HL-60 (cell line): Measurements from ENCODE around the gene ST8SIA4.

Source experiments
- DNase-seq, 2 experiments: peaks; one replicate each; pipeline ENCODE4 v3.0.0-alpha.2; 2010 to 2020; ENCODE audit warnings: low read depth in 1 of 2, low spot score in 1 of 2
- H3K27ac ChIP-seq: fragments of 250-450 bp; sonication (Bioruptor Pico); replicated peaks from 2 replicates; pipeline ENCODE4 v1.5.1; 2020; ENCODE audit warnings: mild to moderate bottlenecking, moderate library complexity
- H3K27me3 ChIP-seq: fragments of 250-450 bp; sonication (Bioruptor Pico); 2 replicates; pipeline ENCODE4 v1.5.1; 2021; ENCODE audit warnings: mild to moderate bottlenecking, moderate library complexity; ENCODE audit not compliant: insufficient read depth, poor library complexity, severe bottlenecking
- H3K4me3 ChIP-seq: replicated peaks from 2 replicates; pipeline ENCODE4 v1.5.1; 2011; ENCODE audit warnings: mild to moderate bottlenecking, control low read depth, low read length; ENCODE audit not compliant: insufficient read depth
- GABPA ChIP-seq: IDR thresholded peaks from 2 replicates; pipeline ENCODE4 v1.6.1; 2012; ENCODE audit warnings: low read depth
- POLR2AphosphoS5 ChIP-seq: IDR thresholded peaks from 2 replicates; pipeline ENCODE4 v1.6.1; 2012; ENCODE audit warnings: low read depth
- SPI1 ChIP-seq: IDR thresholded peaks from 2 replicates; pipeline ENCODE4 v1.6.1; 2012; ENCODE audit warnings: low read depth, mild to moderate bottlenecking, borderline replicate concordance
- TF ChIP-seq, protein P1 (sequence below): IDR thresholded peaks from 2 replicates; pipeline ENCODE4 v1.6.1; 2012; ENCODE audit warnings: low read depth; ENCODE audit not compliant: insufficient replicate concordance
- TF ChIP-seq, protein P2 (sequence below): IDR thresholded peaks from one replicate; pipeline ENCODE4 v1.5.1; 2011; ENCODE audit warnings: low read length, control low read depth, inconsistent platforms; ENCODE audit not compliant: insufficient read depth

ST8SIA4 gene

DNA sequence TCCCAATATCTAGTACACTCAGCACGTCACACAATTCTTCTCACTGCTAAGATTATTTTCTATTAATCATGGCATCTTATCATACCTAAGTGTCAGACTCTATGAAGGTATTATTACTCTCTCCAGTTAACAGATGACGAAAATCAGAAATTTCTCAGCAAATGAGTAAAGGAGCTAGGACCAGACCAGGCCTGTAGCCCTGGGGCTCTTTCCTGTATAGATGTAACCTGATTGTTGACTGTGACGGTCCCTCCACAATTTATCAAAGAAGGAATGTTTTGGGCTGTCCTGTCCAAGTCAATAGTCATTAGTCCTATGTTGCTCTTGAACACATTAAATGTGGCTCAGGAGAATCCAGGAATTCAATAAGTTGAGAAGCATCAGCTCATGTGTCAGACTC lies 106.2 kb downstream of the ST8SIA4 start:
- no peak for DNase-seq
- TF ChIP-seq GABPA (no peak), POLR2AphosphoS5 (no peak), SPI1 (no peak)
- TF ChIP-seq, protein P1, sequence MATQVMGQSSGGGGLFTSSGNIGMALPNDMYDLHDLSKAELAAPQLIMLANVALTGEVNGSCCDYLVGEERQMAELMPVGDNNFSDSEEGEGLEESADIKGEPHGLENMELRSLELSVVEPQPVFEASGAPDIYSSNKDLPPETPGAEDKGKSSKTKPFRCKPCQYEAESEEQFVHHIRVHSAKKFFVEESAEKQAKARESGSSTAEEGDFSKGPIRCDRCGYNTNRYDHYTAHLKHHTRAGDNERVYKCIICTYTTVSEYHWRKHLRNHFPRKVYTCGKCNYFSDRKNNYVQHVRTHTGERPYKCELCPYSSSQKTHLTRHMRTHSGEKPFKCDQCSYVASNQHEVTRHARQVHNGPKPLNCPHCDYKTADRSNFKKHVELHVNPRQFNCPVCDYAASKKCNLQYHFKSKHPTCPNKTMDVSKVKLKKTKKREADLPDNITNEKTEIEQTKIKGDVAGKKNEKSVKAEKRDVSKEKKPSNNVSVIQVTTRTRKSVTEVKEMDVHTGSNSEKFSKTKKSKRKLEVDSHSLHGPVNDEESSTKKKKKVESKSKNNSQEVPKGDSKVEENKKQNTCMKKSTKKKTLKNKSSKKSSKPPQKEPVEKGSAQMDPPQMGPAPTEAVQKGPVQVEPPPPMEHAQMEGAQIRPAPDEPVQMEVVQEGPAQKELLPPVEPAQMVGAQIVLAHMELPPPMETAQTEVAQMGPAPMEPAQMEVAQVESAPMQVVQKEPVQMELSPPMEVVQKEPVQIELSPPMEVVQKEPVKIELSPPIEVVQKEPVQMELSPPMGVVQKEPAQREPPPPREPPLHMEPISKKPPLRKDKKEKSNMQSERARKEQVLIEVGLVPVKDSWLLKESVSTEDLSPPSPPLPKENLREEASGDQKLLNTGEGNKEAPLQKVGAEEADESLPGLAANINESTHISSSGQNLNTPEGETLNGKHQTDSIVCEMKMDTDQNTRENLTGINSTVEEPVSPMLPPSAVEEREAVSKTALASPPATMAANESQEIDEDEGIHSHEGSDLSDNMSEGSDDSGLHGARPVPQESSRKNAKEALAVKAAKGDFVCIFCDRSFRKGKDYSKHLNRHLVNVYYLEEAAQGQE, result no peak
- TF ChIP-seq, protein P2, sequence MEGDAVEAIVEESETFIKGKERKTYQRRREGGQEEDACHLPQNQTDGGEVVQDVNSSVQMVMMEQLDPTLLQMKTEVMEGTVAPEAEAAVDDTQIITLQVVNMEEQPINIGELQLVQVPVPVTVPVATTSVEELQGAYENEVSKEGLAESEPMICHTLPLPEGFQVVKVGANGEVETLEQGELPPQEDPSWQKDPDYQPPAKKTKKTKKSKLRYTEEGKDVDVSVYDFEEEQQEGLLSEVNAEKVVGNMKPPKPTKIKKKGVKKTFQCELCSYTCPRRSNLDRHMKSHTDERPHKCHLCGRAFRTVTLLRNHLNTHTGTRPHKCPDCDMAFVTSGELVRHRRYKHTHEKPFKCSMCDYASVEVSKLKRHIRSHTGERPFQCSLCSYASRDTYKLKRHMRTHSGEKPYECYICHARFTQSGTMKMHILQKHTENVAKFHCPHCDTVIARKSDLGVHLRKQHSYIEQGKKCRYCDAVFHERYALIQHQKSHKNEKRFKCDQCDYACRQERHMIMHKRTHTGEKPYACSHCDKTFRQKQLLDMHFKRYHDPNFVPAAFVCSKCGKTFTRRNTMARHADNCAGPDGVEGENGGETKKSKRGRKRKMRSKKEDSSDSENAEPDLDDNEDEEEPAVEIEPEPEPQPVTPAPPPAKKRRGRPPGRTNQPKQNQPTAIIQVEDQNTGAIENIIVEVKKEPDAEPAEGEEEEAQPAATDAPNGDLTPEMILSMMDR, result no peak
- Histone ChIP-seq H3K27ac (no peak overlapping the region), H3K27me3 (no peaks in the 10 kb centered on the region), H3K4me3 (no peak overlapping the region)

DNA sequence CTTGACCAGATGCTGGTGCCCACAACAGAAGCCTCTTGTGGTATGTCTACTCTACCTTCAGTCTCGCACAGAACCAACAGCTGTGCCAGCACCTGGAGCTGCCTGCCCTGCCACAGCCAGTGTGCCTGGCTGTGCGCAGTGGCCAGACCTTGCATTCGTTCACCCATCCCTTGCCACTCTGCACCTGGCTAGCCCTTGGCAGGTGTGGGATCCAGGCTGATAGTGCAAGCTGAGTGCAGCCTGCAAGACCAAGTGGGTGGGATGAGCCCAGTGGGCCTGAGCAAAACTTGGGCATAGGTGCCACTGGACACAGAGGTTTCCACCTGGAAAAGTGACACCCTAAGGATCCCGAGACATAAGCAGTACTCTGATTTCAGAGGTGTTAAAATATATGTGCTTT lies 108.2 kb downstream of the ST8SIA4 start:
- TF ChIP-seq GABPA (no peak), SPI1 (no peak), POLR2AphosphoS5 (no peak)
- TF ChIP-seq, protein P2, result no peak
- TF ChIP-seq, protein P1, result no peak
- Histone ChIP-seq H3K27me3 (no peaks in the 10 kb centered on the region), H3K4me3 (no peak overlapping the region), H3K27ac (no peak overlapping the region)
- no peak for DNase-seq

DNA sequence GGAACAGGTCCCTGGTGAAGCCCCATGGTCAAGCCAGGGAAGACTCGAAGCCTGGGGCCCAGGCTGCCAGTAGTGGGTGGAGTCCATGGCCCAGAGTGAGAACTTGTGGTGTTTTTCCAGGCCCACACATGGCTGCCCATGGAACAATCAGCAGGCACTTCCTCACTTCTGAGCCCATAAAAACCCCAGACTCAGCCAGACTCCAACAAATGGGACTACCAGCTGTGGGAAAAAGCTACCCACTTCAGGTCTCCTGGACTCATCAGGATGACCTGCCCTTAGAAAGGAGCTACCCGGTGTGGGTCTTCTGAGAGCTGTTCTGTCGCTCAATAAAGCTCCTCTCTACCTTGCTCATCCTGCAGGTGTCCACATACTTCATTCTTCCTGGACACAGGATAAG lies 108.9 kb downstream of the ST8SIA4 start:
- no peak for DNase-seq
- no peaks in the 10 kb centered on the region for H3K27me3 ChIP-seq
- no peak overlapping the region for H3K4me3 ChIP-seq
- no peak for TF ChIP-seq SPI1
- TF ChIP-seq, protein P2, result no peak
- TF ChIP-seq POLR2AphosphoS5, result no peak
- H3K27ac ChIP-seq, result no peak overlapping the region

DNA sequence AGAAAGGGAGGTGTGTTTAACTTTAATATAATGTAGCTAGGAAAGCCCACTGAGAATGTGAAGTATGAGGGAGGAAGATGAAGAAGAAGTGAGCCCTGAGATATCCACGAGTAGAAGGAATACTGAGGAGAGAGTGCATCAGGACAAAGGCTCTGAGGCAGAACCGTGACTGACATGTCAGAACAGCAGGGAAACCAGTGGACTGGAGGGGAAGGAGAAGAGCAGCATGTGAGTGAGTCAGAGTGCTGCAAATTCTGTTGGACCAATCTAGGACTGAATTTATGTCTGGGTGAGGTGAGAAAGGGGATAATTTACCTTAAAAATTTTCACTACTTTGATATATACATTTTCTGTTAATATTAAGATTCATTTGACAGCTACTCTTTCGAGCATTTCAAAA lies 110.3 kb downstream of the ST8SIA4 start:
- TF ChIP-seq, protein P2, result no peak
- TF ChIP-seq, protein P1, result no peak
- TF ChIP-seq POLR2AphosphoS5 (no peak), GABPA (no peak), SPI1 (no peak)
- DNase-seq, result no peak

More for the DNA sequence above, 110.3 kb downstream of the ST8SIA4 start:
- H3K4me3 ChIP-seq, result no peak overlapping the region
- H3K27me3 ChIP-seq, result no peaks in the 10 kb centered on the region
- H3K27ac ChIP-seq, result no peak overlapping the region
